Thoracic aorta (tissue), 2 donors: Measurements from ENCODE around the gene DEDD. TPM values are rescaled to one million over a fixed set of nuclear protein-coding genes. Genes with fewer than 3 reads are reported as not detected.

Experiments used
- ATAC-seq: fragments of 150-250 bp; one replicate; pipeline ENCODE4 v1.8.0; 2017; ENCODE audit warnings: low read depth; ENCODE audit not compliant: insufficient number of reproducible peaks, low FRiP score
- DNase-seq: peaks from one replicate; pipeline ENCODE4 v3.0.0-alpha.2; 2020; ENCODE audit warnings: low spot score
- H3K27ac ChIP-seq, 2 donors: fragments of 200-600 bp; sonication (generic); 1 replicate in 1 of 2; 2 replicates in 1 of 2; pipeline ENCODE4 v1.5.1; 2016; ENCODE audit warnings: mild to moderate bottlenecking in 2 of 2, moderate library complexity in 2 of 2
- H3K27me3 ChIP-seq: fragments of 200-600 bp; sonication (generic); replicated peaks from 2 replicates; pipeline ENCODE4 v1.6.0; 2016; ENCODE audit warnings: mild to moderate bottlenecking; ENCODE audit not compliant: insufficient read depth
- H3K36me3 ChIP-seq: fragments of 200-600 bp; sonication (generic); one replicate; pipeline ENCODE4 v1.5.1; 2016
- H3K4me1 ChIP-seq, 2 donors: fragments of 200-600 bp; sonication (generic); 1 replicate in 1 of 2; 2 replicates in 1 of 2; pipeline versions ENCODE4 v1.5.1 to v1.6.0; 2016; ENCODE audit warnings: low read depth in 2 of 2, mild to moderate bottlenecking in 1 of 2; ENCODE audit not compliant: control insufficient read depth in 1 of 2
- H3K4me3 ChIP-seq: fragments of 200-600 bp; sonication (generic); 2 replicates; pipeline ENCODE4 v1.5.1; 2016; ENCODE audit warnings: mild to moderate bottlenecking
- H3K9me3 ChIP-seq: fragments of 200-600 bp; sonication (generic); 2 replicates; pipeline ENCODE4 v1.5.1; 2016
- CTCF ChIP-seq: fragments of 200-600 bp; sonication (generic); IDR thresholded peaks from one replicate; pipeline ENCODE4 v1.5.1; 2019; ENCODE audit warnings: antibody characterized with exemption
- total RNA-seq, 2 donors: library from RNA; depleted of rRNA; stranded (reverse); fragments of >200 nt; gene quantifications; one replicate each; pipeline versions ENCODE4 v1.1.0 to v1.2.3, GENCODE V29; 2016

DEDD gene
- total RNA-seq, 2 donors from 2014 or later, result 30.7 to 34.3 TPM

GRCh38 chr1:161092621-161093028 lies 39.8 kb downstream of the DEDD start:
- Histone ChIP-seq H3K27me3 (no peaks in the 10 kb centered on the region), H3K27ac (no peak overlapping the region), H3K4me1 (peaks cover 2 to 10% of the 10 kb centered on the region in 2 donors), H3K9me3 (no peaks in the 10 kb centered on the region), H3K36me3 (no peaks in the 10 kb centered on the region), H3K4me3 (no peak overlapping the region)
- no peak for ATAC-seq
- DNase-seq, result no peak
- TF ChIP-seq CTCF, result no peak

- ATAC-seq (no peak), DNase-seq (no peak)
- H3K4me3 ChIP-seq, result no peak overlapping the region
- H3K4me1 ChIP-seq, result peaks cover 0 to 3% of the 10 kb centered on the region in 2 donors
- TF ChIP-seq CTCF, result no peak
- no peak overlapping the region for H3K27ac ChIP-seq
- H3K27me3 ChIP-seq, result no peaks in the 10 kb centered on the region
- H3K9me3 ChIP-seq, result no peaks in the 10 kb centered on the region
- H3K36me3 ChIP-seq, result no peaks in the 10 kb centered on the region
Measured at GRCh38 chr1:161091796-161092507, 40.5 kb downstream of the DEDD start.

- no peaks in the 10 kb centered on the region for H3K27me3 ChIP-seq
- H3K4me1 ChIP-seq, result no peaks in the 10 kb centered on the region
- H3K4me3 ChIP-seq, result no peak overlapping the region
- DNase-seq, result no peak
- no peaks in the 10 kb centered on the region for H3K36me3 ChIP-seq
- H3K9me3 ChIP-seq, result no peaks in the 10 kb centered on the region
- TF ChIP-seq CTCF, result no peak
- no peak overlapping the region for H3K27ac ChIP-seq
- ATAC-seq, result no peak
Measured at GRCh38 chr1:161091093-161091492, 41.4 kb downstream of the DEDD start.

GRCh38 chr1:161090617-161091016 lies 41.9 kb downstream of the DEDD start:
- H3K9me3 ChIP-seq, result no peaks in the 10 kb centered on the region
- no peak overlapping the region for H3K4me3 ChIP-seq
- ATAC-seq (no peak), DNase-seq (no peak)
- H3K27ac ChIP-seq, result no peak overlapping the region
- H3K4me1 ChIP-seq, result no peaks in the 10 kb centered on the region
- H3K36me3 ChIP-seq, result no peaks in the 10 kb centered on the region
- H3K27me3 ChIP-seq, result no peaks in the 10 kb centered on the region
- no peak for TF ChIP-seq CTCF

- ATAC-seq (no peak), DNase-seq (no peak)
- Histone ChIP-seq H3K4me1 (no peaks in the 10 kb centered on the region), H3K27ac (no peak overlapping the region), H3K4me3 (no peak overlapping the region), H3K27me3 (no peaks in the 10 kb centered on the region), H3K9me3 (no peaks in the 10 kb centered on the region), H3K36me3 (no peaks in the 10 kb centered on the region)
- TF ChIP-seq CTCF, result no peak
Measured at GRCh38 chr1:161089938-161090337, 42.5 kb downstream of the DEDD start.
